ENCODE results near the gene GPR18. TPM values are rescaled to one million over a fixed set of nuclear protein-coding genes. Genes with fewer than 3 reads are reported as not detected.

Gene GPR18
- polyA plus RNA-seq, 3 donors: 1.7 to 3.8 (median 2.2) TPM

DNA sequence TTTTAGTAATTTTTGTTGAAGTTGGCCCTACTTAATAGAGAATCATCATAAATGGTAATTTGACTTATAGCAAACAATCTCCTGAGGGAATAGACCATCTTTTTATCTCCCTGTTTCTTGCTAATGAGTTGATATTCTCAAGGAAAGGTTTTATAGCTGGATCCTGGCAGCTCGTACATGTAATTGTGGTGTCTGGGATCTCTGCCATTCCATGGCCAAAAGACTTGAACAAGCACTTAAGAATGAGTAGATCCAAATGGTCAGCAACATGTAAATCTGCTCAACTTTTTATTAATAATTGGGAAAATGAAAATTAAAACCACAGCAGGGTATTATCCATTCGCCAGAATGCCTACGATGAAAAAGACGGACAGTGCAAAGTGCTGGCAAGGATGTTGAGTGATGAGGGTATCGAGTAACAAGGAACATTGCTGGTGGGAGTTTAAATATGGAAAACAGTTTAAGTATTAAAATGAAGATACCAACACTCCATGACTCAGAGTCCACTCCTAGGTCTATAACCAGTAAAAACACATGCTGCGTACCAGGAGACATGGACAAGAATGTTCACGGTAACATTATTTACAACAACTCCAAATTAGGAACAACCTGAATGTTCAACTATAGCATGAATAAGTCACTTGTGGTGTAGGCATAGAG is 5.1 kb upstream of the GPR18 start:
- Mint-ChIP-seq H3K36me3 (peaks cover 38 to 47% of the 10 kb centered on the region in 2 donors), H3K9me3 (no peaks in the 10 kb centered on the region), H3K27me3 (ENCODE audit: low read depth in 3 of 3) (no peaks in the 10 kb centered on the region), H3K4me3 (no peak overlapping the region), H3K27ac (no peak overlapping the region), H3K4me1 (peaks cover 60% of the 10 kb centered on the region)
- Histone ChIP-seq H3K4me2 (replicated peaks; ENCODE audit: extremely low read depth, low read length, poor library complexity, severe bottlenecking) (no peak overlapping the region), H3K27me3 (ENCODE audit: control insufficient read depth in 2 of 2, insufficient read depth in 2 of 2, low read length in 2 of 2) (no peaks in the 10 kb centered on the region), H2AFZ (ENCODE audit: insufficient read depth, low read depth, low read length, poor library complexity, severe bottlenecking) (no peak overlapping the region), H3K4me3 (replicated peaks in 1 of 3; ENCODE audit: low read depth in 2 of 3, low read length in 3 of 3) (no peak overlapping the region), H3K9me3 (replicated peaks in 1 of 2; ENCODE audit: control insufficient read depth in 1 of 2, insufficient read depth in 1 of 2, low read length in 2 of 2) (no peaks in the 10 kb centered on the region), H3K9ac (ENCODE audit: insufficient read depth, low read length, poor library complexity, severe bottlenecking) (no peak overlapping the region), H3K27ac (ENCODE audit: low read depth in 1 of 2, low read length in 2 of 2) (no peak overlapping the region), H4K20me1 (ENCODE audit: insufficient read depth, low read length) (peaks cover 3% of the 10 kb centered on the region), H3K79me2 (ENCODE audit: insufficient read depth, low read length) (peaks cover 86% of the 10 kb centered on the region), H3K36me3 (replicated peaks in 1 of 2; ENCODE audit: control insufficient read depth in 1 of 2, insufficient read depth in 2 of 2, low read length in 2 of 2) (peaks cover 7 to 26% of the 10 kb centered on the region in 2 donors), H3K4me1 (ENCODE audit: control insufficient read depth in 1 of 2, insufficient read depth in 2 of 2, low read length in 2 of 2) (peaks cover 36 to 57% of the 10 kb centered on the region in 2 donors)
- 100% methylated on average over 2 of the region's 7 CpGs for WGBS (ENCODE audit: insufficient coverage)
- TF ChIP-seq, protein P1, sequence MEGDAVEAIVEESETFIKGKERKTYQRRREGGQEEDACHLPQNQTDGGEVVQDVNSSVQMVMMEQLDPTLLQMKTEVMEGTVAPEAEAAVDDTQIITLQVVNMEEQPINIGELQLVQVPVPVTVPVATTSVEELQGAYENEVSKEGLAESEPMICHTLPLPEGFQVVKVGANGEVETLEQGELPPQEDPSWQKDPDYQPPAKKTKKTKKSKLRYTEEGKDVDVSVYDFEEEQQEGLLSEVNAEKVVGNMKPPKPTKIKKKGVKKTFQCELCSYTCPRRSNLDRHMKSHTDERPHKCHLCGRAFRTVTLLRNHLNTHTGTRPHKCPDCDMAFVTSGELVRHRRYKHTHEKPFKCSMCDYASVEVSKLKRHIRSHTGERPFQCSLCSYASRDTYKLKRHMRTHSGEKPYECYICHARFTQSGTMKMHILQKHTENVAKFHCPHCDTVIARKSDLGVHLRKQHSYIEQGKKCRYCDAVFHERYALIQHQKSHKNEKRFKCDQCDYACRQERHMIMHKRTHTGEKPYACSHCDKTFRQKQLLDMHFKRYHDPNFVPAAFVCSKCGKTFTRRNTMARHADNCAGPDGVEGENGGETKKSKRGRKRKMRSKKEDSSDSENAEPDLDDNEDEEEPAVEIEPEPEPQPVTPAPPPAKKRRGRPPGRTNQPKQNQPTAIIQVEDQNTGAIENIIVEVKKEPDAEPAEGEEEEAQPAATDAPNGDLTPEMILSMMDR (IDR thresholded peaks at IDR 0.05): no peak
- DNase-seq: no peak
- intact Hi-C loops (cut with micrococcal nuclease): loop anchor here (5.0 to 10.0 kb wide), 3 partner anchors 36 to 174 kb away; no protein-coding TSS in a partner anchor

DNA sequence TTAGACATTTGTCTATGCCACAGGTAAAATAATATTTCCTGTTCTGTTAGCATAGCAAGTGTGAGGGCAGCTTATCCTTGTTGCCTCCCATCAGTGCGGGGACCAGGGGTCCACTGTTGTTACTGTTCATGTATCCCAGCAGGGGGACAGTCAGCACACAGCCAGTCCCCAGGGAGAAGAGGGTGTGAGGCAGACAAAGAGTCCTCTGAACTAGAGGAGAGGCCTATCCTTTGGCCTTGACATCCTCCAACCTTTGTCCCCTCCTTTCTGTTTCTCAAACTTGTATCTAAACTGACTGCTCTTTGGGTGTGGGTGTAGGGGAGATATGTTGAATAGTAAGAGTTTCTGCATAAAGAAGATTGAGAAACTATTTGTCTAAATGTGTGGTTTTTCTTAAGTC is 2.9 kb upstream of the GPR18 start:
- H3K9me3 Mint-ChIP-seq: no peaks in the 10 kb centered on the region
- Histone ChIP-seq H4K20me1 (ENCODE audit: insufficient read depth, low read length) (peaks cover 3% of the 10 kb centered on the region), H3K36me3 (replicated peaks in 1 of 2; ENCODE audit: control insufficient read depth in 1 of 2, insufficient read depth in 2 of 2, low read length in 2 of 2) (peaks cover 0 to 10% of the 10 kb centered on the region in 2 donors), H3K4me3 (replicated peaks in 1 of 3; ENCODE audit: low read depth in 2 of 3, low read length in 3 of 3) (no peak overlapping the region), H3K27ac (ENCODE audit: low read depth in 1 of 2, low read length in 2 of 2) (peak overlapping the region in 1 of 2 donors; percentile 53), H2AFZ (ENCODE audit: insufficient read depth, low read depth, low read length, poor library complexity, severe bottlenecking) (no peak overlapping the region), H3K9me3 (replicated peaks in 1 of 2; ENCODE audit: control insufficient read depth in 1 of 2, insufficient read depth in 1 of 2, low read length in 2 of 2) (no peaks in the 10 kb centered on the region), H3K9ac (ENCODE audit: insufficient read depth, low read length, poor library complexity, severe bottlenecking) (no peak overlapping the region), H3K4me1 (ENCODE audit: control insufficient read depth in 1 of 2, insufficient read depth in 2 of 2, low read length in 2 of 2) (peaks cover 54 to 78% of the 10 kb centered on the region in 2 donors), H3K4me2 (replicated peaks; ENCODE audit: extremely low read depth, low read length, poor library complexity, severe bottlenecking) (no peak overlapping the region), H3K79me2 (ENCODE audit: insufficient read depth, low read length) (peaks cover 84% of the 10 kb centered on the region), H3K27me3 (ENCODE audit: control insufficient read depth in 2 of 2, insufficient read depth in 2 of 2, low read length in 2 of 2) (no peaks in the 10 kb centered on the region)
- H3K27me3 Mint-ChIP-seq (ENCODE audit: low read depth in 3 of 3): no peaks in the 10 kb centered on the region
- H3K4me3 Mint-ChIP-seq: no peak overlapping the region
- TF ChIP-seq, protein P1 (IDR thresholded peaks at IDR 0.05): no peak
- H3K4me1 Mint-ChIP-seq: peaks cover 67% of the 10 kb centered on the region
- intact Hi-C loops (cut with micrococcal nuclease): loop anchor here (5.0 to 10.0 kb wide), 3 partner anchors 34 to 176 kb away; no protein-coding TSS in a partner anchor
- H3K27ac Mint-ChIP-seq: peak overlapping the region in 4 of 7 donors; percentile 14 to 75 (median 34)
- WGBS (ENCODE audit: insufficient coverage): 91% methylated on average over 1 of the region's 1 CpG
- H3K36me3 Mint-ChIP-seq: peaks cover 29 to 35% of the 10 kb centered on the region in 2 donors
- no peak for DNase-seq

Measured in CD14-positive monocyte (primary cell).